SU-DHL-6 (cell line): Measurements from ENCODE around the gene ANKRD29.

Source experiments
- H2AFZ ChIP-seq: fragments of 200-600 bp; sonication (generic); 2 replicates; pipeline ENCODE4 v1.6.1; 2014; ENCODE audit warnings: low read depth, mild to moderate bottlenecking, moderate library complexity, mixed read lengths, antibody characterized with exemption, low read length; ENCODE audit not compliant: severe bottlenecking
- H3F3A ChIP-seq: fragments of 200-600 bp; shearing (Covaris generic); 2 replicates; pipeline ENCODE4 v1.6.0; 2016; ENCODE audit warnings: antibody characterized with exemption, mild to moderate bottlenecking; ENCODE audit not compliant: insufficient read depth
- H3K27ac ChIP-seq: fragments of 200-600 bp; sonication (generic); 2 replicates; pipeline ENCODE4 v1.5.1; 2016; ENCODE audit warnings: low read depth, mild to moderate bottlenecking, low read length, moderate library complexity, mixed read lengths
- H3K27me3 ChIP-seq: fragments of 200-600 bp; sonication (generic), shearing (Covaris generic); 2 replicates; pipeline ENCODE4 v1.6.0; 2014; ENCODE audit warnings: mild to moderate bottlenecking, low read length
- H3K36me3 ChIP-seq: fragments of 200-600 bp; sonication (generic); 2 replicates; pipeline ENCODE4 v1.6.1; 2014; ENCODE audit warnings: mild to moderate bottlenecking, low read length, mixed read lengths
- H3K4me2 ChIP-seq: fragments of 300-600, 200-600 bp; shearing (Covaris generic), sonication (generic); 2 replicates; pipeline ENCODE4 v1.6.0; 2014; ENCODE audit warnings: low read length, low read depth, mild to moderate bottlenecking; ENCODE audit not compliant: poor library complexity, severe bottlenecking
- H3K4me3 ChIP-seq: fragments of 200-600 bp; sonication (generic); 2 replicates; pipeline ENCODE4 v1.5.1; 2014; ENCODE audit warnings: antibody characterized with exemption, low read length, mild to moderate bottlenecking, mixed read lengths; ENCODE audit not compliant: insufficient read depth, poor library complexity, severe bottlenecking
- H3K79me2 ChIP-seq: fragments of 200-600 bp; sonication (generic); 2 replicates; pipeline ENCODE4 v1.6.1; 2014; ENCODE audit warnings: mild to moderate bottlenecking, low read length, moderate library complexity; ENCODE audit not compliant: insufficient read depth
- H3K9ac ChIP-seq: fragments of 200-600 bp; sonication (generic); 2 replicates; pipeline ENCODE4 v1.7.0; 2014; ENCODE audit warnings: mild to moderate bottlenecking, low read length
- H3K9me2 ChIP-seq: fragments of 200-600 bp; sonication (generic); replicated peaks from 2 replicates; pipeline ENCODE4 v1.6.1; 2014; ENCODE audit warnings: low read length; ENCODE audit not compliant: insufficient read depth
- H3K9me3 ChIP-seq: fragments of 200-600 bp; sonication (generic); 2 replicates; pipeline ENCODE4 v1.6.1; 2014; ENCODE audit warnings: low read length, mixed read lengths; ENCODE audit not compliant: insufficient read depth
- H4K20me1 ChIP-seq: fragments of 200-600 bp; sonication (generic); 2 replicates; pipeline ENCODE4 v1.6.1; 2014; ENCODE audit warnings: low read depth, mild to moderate bottlenecking, antibody characterized with exemption, low read length, moderate library complexity, mixed read lengths
- CTCF ChIP-seq: fragments of 200-600 bp; sonication (generic); IDR thresholded peaks from one replicate; pipeline ENCODE4 v1.5.1; 2017; ENCODE audit warnings: antibody characterized with exemption, mild to moderate bottlenecking, low read length, moderate library complexity; ENCODE audit not compliant: insufficient read depth, poor library complexity, severe bottlenecking
- EZH2phosphoT487 ChIP-seq: fragments of 200-600 bp; sonication (generic), shearing (Covaris generic); conservative IDR thresholded peaks from 2 replicates; pipeline ENCODE4 v1.6.1; 2018; ENCODE audit warnings: mild to moderate bottlenecking, antibody characterized with exemption, low read length, moderate library complexity, mixed read lengths

Gene ANKRD29

DNA sequence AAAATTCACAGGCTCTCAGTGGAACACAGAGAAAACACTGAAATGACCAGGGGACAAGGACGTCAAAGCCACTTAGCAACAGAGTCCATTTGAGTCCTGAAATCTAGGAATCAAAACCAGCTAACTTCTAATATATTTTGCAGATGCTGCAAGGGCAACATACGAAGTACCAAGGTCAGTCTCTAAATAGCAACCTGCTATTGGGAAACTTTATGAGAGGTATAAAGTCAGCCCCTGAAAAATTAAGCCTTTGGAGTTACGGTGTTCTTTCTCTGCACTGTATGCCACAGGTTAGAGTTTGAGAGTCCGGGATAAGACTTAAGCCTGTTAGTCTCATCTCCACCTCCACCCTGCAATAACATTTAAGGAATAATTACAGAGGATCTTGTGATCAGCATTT is 89.7 kb downstream of the ANKRD29 start:
- Histone ChIP-seq H3K4me2 (no peak overlapping the region), H3K36me3 (peaks cover 20% of the 10 kb centered on the region), H3K79me2 (peaks cover 11% of the 10 kb centered on the region), H2AFZ (no peak overlapping the region), H3K9me2 (no peaks in the 10 kb centered on the region), H3K9ac (no peak overlapping the region), H3K4me3 (no peak overlapping the region), H3K27me3 (no peaks in the 10 kb centered on the region), H3F3A (no peaks in the 10 kb centered on the region), H3K27ac (no peak overlapping the region), H3K9me3 (no peaks in the 10 kb centered on the region), H4K20me1 (no peaks in the 10 kb centered on the region)
- no peak for TF ChIP-seq EZH2phosphoT487
- TF ChIP-seq CTCF: no peak

- Histone ChIP-seq H3K79me2 (peaks cover 11% of the 10 kb centered on the region; the same call in 1 of the 2 replicates), H3K9me2 (no peaks in the 10 kb centered on the region), H3K4me2 (no peak overlapping the region), H3K27ac (no peak overlapping the region), H3K4me3 (no peak overlapping the region), H3K9me3 (no peaks in the 10 kb centered on the region), H3K36me3 (peaks cover 23% of the 10 kb centered on the region), H3K9ac (no peak overlapping the region), H3K27me3 (no peaks in the 10 kb centered on the region), H3F3A (no peaks in the 10 kb centered on the region), H2AFZ (no peak overlapping the region), H4K20me1 (no peaks in the 10 kb centered on the region)
- TF ChIP-seq EZH2phosphoT487 (no peak), CTCF (no peak)
Measured at GRCh38 chr18:23572570-23572969, 90.1 kb downstream of the ANKRD29 start.

GRCh38 chr18:23572012-23572411 is 90.7 kb downstream of the ANKRD29 start:
- H3K27me3 ChIP-seq: no peaks in the 10 kb centered on the region
- no peak overlapping the region for H3K4me2 ChIP-seq
- H3K27ac ChIP-seq: no peak overlapping the region
- H3K9me2 ChIP-seq: no peaks in the 10 kb centered on the region
- H3K9ac ChIP-seq: no peak overlapping the region
- TF ChIP-seq EZH2phosphoT487 (no peak), CTCF (no peak)
- H3K9me3 ChIP-seq: no peaks in the 10 kb centered on the region
- peaks cover 29% of the 10 kb centered on the region for H3K36me3 ChIP-seq
- H2AFZ ChIP-seq: no peak overlapping the region
- no peaks in the 10 kb centered on the region for H3F3A ChIP-seq
- H3K79me2 ChIP-seq: peaks cover 11% of the 10 kb centered on the region; the same call in 1 of the 2 replicates
- H3K4me3 ChIP-seq: no peak overlapping the region
- no peaks in the 10 kb centered on the region for H4K20me1 ChIP-seq
